Peyer's patch (tissue), 4 donors: ENCODE measurements around the gene AMACR. TPM values are rescaled to one million over a fixed set of nuclear protein-coding genes. Genes with fewer than 3 reads are reported as not detected.
A peak's percentile ranks its signal among the peaks of the same experiment; 100 is the strongest.

Experiments
- DNase-seq, 3 donors: peaks; one replicate each; pipeline ENCODE4 v3.0.0-alpha.2; 2017 to 2019
- H3K27ac ChIP-seq, 4 donors: fragments of 200-600 bp; sonication (generic); one replicate each; pipeline ENCODE4 v1.5.1; 2016 to 2019
- H3K27me3 ChIP-seq, 2 donors: fragments of 200-600 bp; sonication (generic); one replicate each; pipeline ENCODE4 v1.5.1; 2019
- H3K36me3 ChIP-seq, 3 donors: fragments of 200-600 bp; sonication (generic); one replicate each; pipeline ENCODE4 v1.5.1; 2016 to 2019
- H3K4me1 ChIP-seq, 4 donors: fragments of 200-600 bp; sonication (generic); one replicate each; pipeline ENCODE4 v1.5.1; 2016 to 2019
- H3K4me3 ChIP-seq, 4 donors: fragments of 200-600 bp; sonication (generic); 1 replicate in 3 of 4; 2 replicates in 1 of 4; pipeline ENCODE4 v1.5.1; 2016 to 2019; ENCODE audit warnings: mild to moderate bottlenecking in 1 of 4
- H3K9me3 ChIP-seq, 4 donors: fragments of 200-600 bp; sonication (generic); one replicate each; pipeline ENCODE4 v1.5.1; 2016 to 2019; ENCODE audit warnings: mild to moderate bottlenecking in 1 of 4
- CTCF ChIP-seq, 6 experiments: fragments of 450-650 bp in 4 of 6; fragments of 200-600 bp in 2 of 6; sonication (generic) in 1 of 6; IDR thresholded peaks; one replicate each; pipeline ENCODE4 v1.5.1; 2017 to 2019; ENCODE audit warnings: antibody characterized with exemption in 6 of 6, mild to moderate bottlenecking in 3 of 6, moderate library complexity in 1 of 6
- POLR2A ChIP-seq, 2 donors: fragments of 450-650 bp; IDR thresholded peaks; one replicate each; pipeline ENCODE4 v1.5.1; 2017; ENCODE audit warnings: antibody characterized with exemption in 2 of 2, mild to moderate bottlenecking in 2 of 2, moderate library complexity in 2 of 2
- total RNA-seq, 4 donors: library from RNA; depleted of rRNA; stranded (reverse); fragments of >200 nt; gene quantifications; one replicate each; pipeline ENCODE4 v1.1.0, GENCODE V29; 2016

Gene AMACR
- total RNA-seq: 10 to 100 TPM; 14.9 to 24.1 (median 20.3) TPM

GRCh38 chr5:34007621-34008600 is at the start of gene AMACR:
AMACR (minus strand) TSS chr5:34008050; CDS start chr5:34008019, 31 bp downstream.
- H3K27me3 ChIP-seq: no peaks in the 10 kb centered on the region
- peak within 1 kb of the TSS; percentile 57 to 95 (median 93) for H3K27ac ChIP-seq
- peaks cover 0 to 17% (median 3%) of the 10 kb centered on the region in 4 donors for H3K4me1 ChIP-seq
- H3K4me3 ChIP-seq: peak within 1 kb of the TSS; percentile 44 to 79 (median 67)
- peaks cover 0 to 14% (median 0%) of the 10 kb centered on the region in 3 donors for H3K36me3 ChIP-seq
- no peaks in the 10 kb centered on the region for H3K9me3 ChIP-seq
- DNase-seq: peak; percentile 88 to 98 (median 94)
- peak; percentile 89 to 93 for TF ChIP-seq POLR2A (IDR thresholded peaks at IDR 0.05)
- TF ChIP-seq CTCF (IDR thresholded peaks at IDR 0.05): peak in 4 of 6 experiments; percentile 1 to 21 (median 14)

GRCh38 chr5:34057569-34057968 is 49.7 kb upstream of the AMACR start:
- no peak for DNase-seq
- Histone ChIP-seq H3K4me1 (no peaks in the 10 kb centered on the region), H3K36me3 (no peaks in the 10 kb centered on the region), H3K9me3 (no peaks in the 10 kb centered on the region), H3K4me3 (no peak overlapping the region), H3K27ac (no peak overlapping the region), H3K27me3 (no peaks in the 10 kb centered on the region)
- TF ChIP-seq CTCF (IDR thresholded peaks at IDR 0.05) (no peak), POLR2A (IDR thresholded peaks at IDR 0.05) (no peak)

GRCh38 chr5:34057118-34057517 is 49.3 kb upstream of the AMACR start:
- Histone ChIP-seq H3K4me1 (no peaks in the 10 kb centered on the region), H3K36me3 (no peaks in the 10 kb centered on the region), H3K27ac (no peak overlapping the region), H3K9me3 (no peaks in the 10 kb centered on the region), H3K4me3 (no peak overlapping the region), H3K27me3 (no peaks in the 10 kb centered on the region)
- TF ChIP-seq POLR2A (IDR thresholded peaks at IDR 0.05): no peak
- TF ChIP-seq CTCF (IDR thresholded peaks at IDR 0.05): no peak
- no peak for DNase-seq

GRCh38 chr5:34055667-34056066 is 47.8 kb upstream of the AMACR start:
- TF ChIP-seq CTCF (IDR thresholded peaks at IDR 0.05): no peak
- TF ChIP-seq POLR2A (IDR thresholded peaks at IDR 0.05): no peak
- H3K4me3 ChIP-seq: no peak overlapping the region
- no peaks in the 10 kb centered on the region for H3K9me3 ChIP-seq
- no peak overlapping the region for H3K27ac ChIP-seq
- no peak for DNase-seq
- H3K4me1 ChIP-seq: no peaks in the 10 kb centered on the region
- H3K27me3 ChIP-seq: no peaks in the 10 kb centered on the region
- no peaks in the 10 kb centered on the region for H3K36me3 ChIP-seq

GRCh38 chr5:34054400-34054729 is 46.5 kb upstream of the AMACR start:
- Histone ChIP-seq H3K27me3 (no peaks in the 10 kb centered on the region), H3K9me3 (no peaks in the 10 kb centered on the region), H3K27ac (no peak overlapping the region), H3K36me3 (no peaks in the 10 kb centered on the region), H3K4me3 (no peak overlapping the region), H3K4me1 (no peaks in the 10 kb centered on the region)
- DNase-seq: no peak
- TF ChIP-seq CTCF (IDR thresholded peaks at IDR 0.05) (no peak), POLR2A (IDR thresholded peaks at IDR 0.05) (no peak)
